HG03354 (cell line): ENCODE data around the gene TAOK1.
A peak's percentile ranks its signal among the peaks of the same experiment; 100 is the strongest.
"Not testable (repeated sequence)": the region's sequence is repeated elsewhere in the genome, so short reads cannot be mapped to it uniquely, and the experiment has no call there.

Experiments used
- ATAC-seq: cut with Tn5 transposase; IDR thresholded peaks from one replicate; pipeline ENCODE4 v1.9.1; 2021; ENCODE audit warnings: mild to moderate bottlenecking; ENCODE audit not compliant: unreplicated experiment, poor library complexity, severe bottlenecking

TAOK1 gene

GRCh38 chr17:29389982-29390850, at the start of gene TAOK1:
Gene TAOK1, plus strand, starts transcription at chr17:29390363. Its CDS starts 61,186 bp downstream, at chr17:29451549.
- ATAC-seq: peak; percentile 83

- ATAC-seq: no peak
These were observed 48.4 kb upstream of the TAOK1 start for GRCh38 chr17:29341726-29342125.

DNA sequence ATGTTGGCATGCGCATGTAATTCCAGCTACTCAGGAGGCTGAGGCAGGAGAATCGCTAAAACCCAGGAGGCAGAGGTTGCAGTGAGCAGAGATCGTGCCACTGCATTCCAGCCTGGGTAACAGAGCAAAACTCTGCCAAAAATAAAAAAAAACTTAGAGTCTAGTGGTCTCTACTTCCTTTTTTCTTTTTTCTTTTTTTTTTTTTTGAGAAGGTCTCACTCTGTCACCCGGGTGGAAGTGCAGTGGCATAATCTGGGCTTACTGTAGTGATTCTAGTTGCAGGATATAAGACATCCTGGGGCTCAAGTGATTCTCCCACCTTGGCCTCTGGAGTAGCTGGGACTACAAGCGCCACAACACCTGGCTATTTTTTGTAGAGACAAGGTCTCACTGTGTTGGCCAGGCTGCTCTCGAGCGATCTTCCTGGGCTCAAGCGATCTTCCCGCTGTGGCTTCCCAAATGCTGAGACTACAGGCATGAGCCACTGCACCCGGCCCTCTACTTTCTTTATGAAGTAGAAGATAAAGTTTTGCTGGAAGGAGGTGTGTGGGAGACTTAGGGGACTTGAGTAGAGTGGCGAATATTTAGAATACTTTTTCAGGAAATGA, 47.9 kb upstream of the TAOK1 start:
- ATAC-seq: no peak

- no peak for ATAC-seq
These were observed 45.8 kb upstream of the TAOK1 start for GRCh38 chr17:29344201-29344856.

- ATAC-seq: no peak
These were observed 45.1 kb upstream of the TAOK1 start for GRCh38 chr17:29345066-29345465.

- not testable (repeated sequence) for ATAC-seq
These were observed 44.7 kb upstream of the TAOK1 start for GRCh38 chr17:29345470-29345869.

GRCh38 chr17:29346462-29346861, 43.7 kb upstream of the TAOK1 start:
- no peak for ATAC-seq

DNA sequence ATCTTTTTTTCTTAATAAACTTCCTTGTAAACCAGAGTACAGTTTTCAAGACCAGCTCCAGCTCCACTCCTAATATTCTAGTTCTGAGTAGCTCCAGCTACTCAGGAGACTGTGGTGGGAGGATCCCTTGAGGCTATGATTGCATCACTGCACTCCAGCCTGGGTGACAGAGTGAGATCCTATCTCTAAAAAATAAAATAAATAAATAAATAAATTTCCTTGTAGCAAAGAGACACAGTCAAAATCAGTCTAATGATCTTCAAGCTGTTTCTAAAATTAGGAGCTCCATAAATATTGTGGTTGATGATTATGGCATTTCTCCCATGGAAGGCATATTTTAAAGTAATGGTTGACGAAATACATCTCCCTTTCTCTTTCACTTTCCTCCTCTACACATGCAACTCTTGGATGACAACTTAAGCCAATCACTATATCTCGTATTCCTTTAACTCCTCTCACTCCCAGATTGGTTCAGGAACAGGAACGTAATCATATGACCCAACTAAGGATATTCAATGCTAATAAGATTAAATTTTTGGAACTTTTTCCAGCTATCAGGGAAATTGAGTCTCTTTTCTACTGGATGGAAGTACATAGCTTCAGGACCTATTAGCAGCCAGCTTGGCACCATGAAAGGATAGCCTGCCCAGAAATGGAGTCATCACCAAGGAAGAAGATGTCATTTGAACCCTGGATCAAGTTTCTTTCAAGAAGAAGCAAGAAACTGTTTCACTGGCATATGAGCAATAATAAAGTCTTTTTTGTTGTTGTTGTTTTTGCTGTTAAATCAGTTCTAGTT, 42.1 kb upstream of the TAOK1 start:
- no peak for ATAC-seq

DNA sequence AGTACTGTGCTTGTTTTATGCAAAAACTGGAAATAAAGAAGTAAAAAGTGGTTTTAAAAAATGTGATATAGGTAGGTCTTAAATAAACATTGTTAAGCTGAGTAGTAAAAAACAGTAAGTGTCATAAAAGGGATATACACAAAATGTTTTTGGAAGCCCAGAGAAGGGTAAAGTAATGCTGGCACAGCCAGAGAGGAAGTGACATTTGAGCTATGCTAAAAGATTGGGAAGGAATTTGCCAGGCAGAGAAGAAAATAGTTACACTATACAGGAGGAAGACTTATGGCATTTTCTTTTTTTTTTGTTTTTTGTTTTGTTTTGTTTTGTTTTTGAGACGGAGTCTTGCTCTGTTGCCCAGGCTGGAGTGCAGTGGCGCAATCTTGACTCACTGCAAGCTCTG, 40.8 kb upstream of the TAOK1 start:
- no peak for ATAC-seq

- ATAC-seq: no peak
These were observed 38.0 kb upstream of the TAOK1 start for GRCh38 chr17:29352146-29352545.

DNA sequence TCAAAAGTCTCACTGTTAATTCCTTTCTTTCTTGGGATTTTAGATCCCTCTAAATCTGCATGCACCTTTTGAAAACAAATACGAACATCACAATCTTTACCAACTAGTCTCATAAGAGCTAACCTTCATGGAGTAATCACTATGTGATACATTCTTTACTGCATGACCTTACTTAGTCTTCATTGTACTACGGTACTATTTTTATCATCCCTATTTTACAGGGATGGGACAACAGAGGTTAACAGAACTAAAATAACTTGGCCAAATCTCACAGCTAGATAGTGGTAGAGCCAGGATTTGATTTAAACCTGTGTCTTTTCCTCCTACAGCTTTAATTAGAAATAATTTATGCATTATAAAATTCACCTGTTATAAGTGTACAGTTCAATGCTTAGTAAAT, 32.9 kb upstream of the TAOK1 start:
- ATAC-seq: no peak

DNA sequence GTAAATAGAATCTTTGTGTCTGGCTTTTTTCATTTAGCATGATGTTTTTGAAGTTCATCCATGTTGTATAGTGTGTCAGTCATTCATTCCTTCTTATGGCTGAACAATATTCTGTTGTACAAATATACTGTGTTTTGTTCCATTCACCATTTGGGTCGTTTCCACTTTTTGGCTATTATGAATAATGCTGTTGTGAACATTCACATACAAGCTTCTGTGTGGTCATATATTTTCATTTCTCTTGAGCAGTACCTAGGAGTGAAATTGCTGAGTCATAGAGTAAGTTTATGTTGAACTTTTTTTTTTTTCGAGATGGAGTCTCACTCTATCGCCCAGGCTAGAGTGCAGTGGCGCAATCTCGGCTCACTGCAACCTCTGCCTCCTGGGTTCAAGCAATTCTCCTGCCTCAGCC, 32.3 kb upstream of the TAOK1 start:
- no peak for ATAC-seq

DNA sequence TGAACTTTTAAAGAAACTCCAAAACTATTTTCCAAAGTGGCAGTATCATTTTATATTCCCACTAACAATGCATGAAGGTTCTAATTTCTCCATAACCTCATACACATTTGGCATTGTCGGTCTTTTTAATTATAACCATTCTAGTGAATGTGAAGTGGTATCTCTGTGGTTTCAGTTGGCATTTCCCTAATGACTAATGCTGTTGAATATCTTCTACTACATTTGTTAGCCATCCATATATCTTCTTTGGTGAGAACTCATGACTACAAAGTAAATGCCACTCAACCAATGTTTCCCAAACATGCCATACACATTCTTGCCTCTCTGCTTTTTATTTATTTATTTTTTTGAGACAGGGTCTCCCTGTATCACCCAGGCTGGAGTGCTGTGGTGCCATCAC, 31.7 kb upstream of the TAOK1 start:
- no peak for ATAC-seq

DNA sequence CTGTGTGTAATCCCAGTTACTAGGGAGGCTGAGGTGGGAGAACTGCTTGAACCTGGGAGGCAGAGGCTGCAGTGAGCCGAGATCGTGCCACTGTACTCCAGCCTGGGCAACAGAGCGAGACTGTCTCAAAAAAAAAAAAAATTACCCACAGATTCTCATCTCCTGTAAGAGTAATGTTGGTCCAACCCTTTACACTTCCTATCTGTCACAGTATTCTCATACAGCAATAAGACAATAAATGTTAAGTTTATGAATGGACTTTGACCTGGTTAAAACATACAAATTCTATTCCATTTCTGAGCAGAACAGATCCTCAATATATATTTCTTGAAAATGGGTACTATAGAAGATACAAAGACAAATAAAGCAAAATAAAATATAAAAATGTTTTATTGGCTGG, 30.4 kb upstream of the TAOK1 start:
- ATAC-seq: no peak

DNA sequence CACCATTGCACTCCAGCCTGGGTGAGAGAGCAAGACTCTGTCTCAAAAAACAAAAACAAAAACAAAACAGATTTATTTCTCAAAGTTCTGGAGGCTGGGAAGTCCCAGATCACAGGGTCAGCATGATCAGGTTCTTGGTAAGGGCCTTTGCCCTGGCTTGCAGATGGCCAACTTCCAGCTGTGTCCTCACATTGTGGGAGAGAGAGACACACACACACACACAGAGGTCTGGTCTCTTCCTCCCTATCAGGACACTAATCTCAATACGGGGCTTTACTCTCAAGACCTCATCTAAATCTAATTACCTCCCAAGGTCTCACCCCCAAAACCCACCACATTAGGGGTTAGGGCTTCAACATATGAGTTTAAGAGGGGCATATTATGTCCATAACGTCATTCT, 26.4 kb upstream of the TAOK1 start:
- ATAC-seq: no peak

- ATAC-seq: no peak
These were observed 25.5 kb upstream of the TAOK1 start for GRCh38 chr17:29364691-29365090.

GRCh38 chr17:29368161-29368560, 22.0 kb upstream of the TAOK1 start:
- no peak for ATAC-seq

- ATAC-seq: no peak
These were observed 21.2 kb upstream of the TAOK1 start for GRCh38 chr17:29368926-29369325.

DNA sequence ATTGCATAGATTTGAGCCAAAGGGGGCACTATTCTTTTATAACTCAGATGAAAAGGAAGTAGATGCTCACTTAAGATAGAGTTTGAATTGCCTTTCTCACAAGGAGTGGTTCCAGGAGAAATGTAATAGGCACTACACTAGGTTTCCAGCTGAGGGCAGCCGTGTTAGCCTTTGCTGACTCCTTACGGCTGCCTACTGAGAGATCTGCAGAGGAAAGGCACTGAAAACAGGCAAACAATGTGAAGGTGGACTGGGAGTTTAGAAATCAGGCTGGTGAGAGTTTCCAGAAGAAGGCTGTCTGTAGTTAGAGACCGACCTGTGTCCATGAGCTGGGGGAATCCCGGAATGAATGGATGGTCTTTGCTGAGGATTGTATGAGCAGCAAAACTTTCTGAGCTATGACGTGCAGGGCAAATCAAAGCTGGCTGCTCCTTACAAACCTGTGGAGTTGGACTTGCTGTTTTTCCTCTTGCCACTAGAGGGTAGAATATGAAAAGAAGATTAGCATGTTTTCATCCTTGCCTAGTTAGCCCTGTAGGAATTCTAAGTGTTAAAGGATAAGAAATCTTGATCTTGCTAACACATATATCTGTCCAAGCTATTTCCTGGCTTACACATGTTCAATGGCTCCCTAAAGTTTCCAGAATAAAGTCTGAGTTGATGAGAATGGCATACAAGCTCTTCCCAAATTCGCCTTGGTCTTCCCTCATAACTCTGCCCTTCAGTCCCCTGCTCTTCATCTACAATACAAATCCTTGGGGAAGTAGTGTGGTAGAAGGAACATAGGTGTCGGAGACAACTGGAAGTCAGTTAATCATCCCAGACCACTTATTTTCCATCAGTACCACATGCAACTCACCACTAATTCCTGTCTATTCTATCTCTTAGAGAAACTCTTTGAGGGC, 20.1 kb upstream of the TAOK1 start:
- ATAC-seq: peak; percentile 54
